Stimulated activated CD4-positive, alpha-beta T cell treated with anti-CD3 and anti-CD28 coated beads, Interleukin-1b, Interleukin-23, amount 100 ng/mL, for 48 hours (primary cell): Measurements from ENCODE around the gene KCNIP4.
"Not testable (repeated sequence)": the region's sequence is repeated elsewhere in the genome, so short reads cannot be mapped to it uniquely, and the experiment has no call there.

Source experiments
- DNase-seq: peaks from one replicate; pipeline ENCODE4 v3.0.0-alpha.2; 2020

KCNIP4 gene

GRCh38 chr4:21450331-21450730 lies 498.2 kb downstream of the KCNIP4 start:
- DNase-seq: no peak

GRCh38 chr4:21447301-21448054 lies 501.1 kb downstream of the KCNIP4 start:
- DNase-seq: no peak

GRCh38 chr4:21420166-21420565 lies 528.4 kb downstream of the KCNIP4 start:
- DNase-seq: no peak

GRCh38 chr4:21415728-21416127 lies 532.8 kb downstream of the KCNIP4 start:
- no peak for DNase-seq

GRCh38 chr4:21413807-21414370 lies 534.7 kb downstream of the KCNIP4 start:
- no peak for DNase-seq

GRCh38 chr4:21411086-21411485 lies 537.5 kb downstream of the KCNIP4 start:
- DNase-seq: no peak

GRCh38 chr4:21410372-21410771 lies 538.2 kb downstream of the KCNIP4 start:
- no peak for DNase-seq

- no peak for DNase-seq
Observed at GRCh38 chr4:21387683-21388082, 560.9 kb downstream of the KCNIP4 start.

- no peak for DNase-seq
Observed at GRCh38 chr4:21386166-21386780, 562.3 kb downstream of the KCNIP4 start.

- no peak for DNase-seq
Observed at GRCh38 chr4:21385706-21386105, 562.9 kb downstream of the KCNIP4 start.

GRCh38 chr4:21384609-21385008 lies 564.0 kb downstream of the KCNIP4 start:
- DNase-seq: no peak

GRCh38 chr4:21380861-21381260 lies 567.7 kb downstream of the KCNIP4 start:
- no peak for DNase-seq

GRCh38 chr4:21377046-21377445 lies 571.5 kb downstream of the KCNIP4 start:
- no peak for DNase-seq

GRCh38 chr4:21376176-21376575 lies 572.4 kb downstream of the KCNIP4 start:
- no peak for DNase-seq

- DNase-seq: no peak
Observed at GRCh38 chr4:21374641-21375368, 573.8 kb downstream of the KCNIP4 start.

GRCh38 chr4:21367567-21367966 lies 581.0 kb downstream of the KCNIP4 start:
- no peak for DNase-seq

GRCh38 chr4:21366840-21367239 lies 581.7 kb downstream of the KCNIP4 start:
- no peak for DNase-seq

GRCh38 chr4:21366312-21366711 lies 582.3 kb downstream of the KCNIP4 start:
- no peak for DNase-seq

- DNase-seq: no peak
Observed at GRCh38 chr4:21363701-21364100, 584.9 kb downstream of the KCNIP4 start.

GRCh38 chr4:21352354-21352753 lies 596.2 kb downstream of the KCNIP4 start:
- DNase-seq: not testable (repeated sequence)

GRCh38 chr4:21347142-21347541 lies 601.4 kb downstream of the KCNIP4 start:
- no peak for DNase-seq

- DNase-seq: no peak
Observed at GRCh38 chr4:21327976-21328700, 620.4 kb downstream of the KCNIP4 start.

GRCh38 chr4:21320034-21320433 lies 628.5 kb downstream of the KCNIP4 start:
- DNase-seq: no peak
